Effector memory CD4-positive, alpha-beta T cell (primary cell): ENCODE measurements around the gene FGGY.

ENCODE experiments used
- DNase-seq, 3 donors: peaks; one replicate each; pipeline ENCODE4 v3.0.0-alpha.2; 2020
- H3K27ac ChIP-seq: 2 replicates; pipeline ENCODE4 v1.7.0; 2013; ENCODE audit warnings: mild to moderate bottlenecking, low read length, moderate library complexity; ENCODE audit not compliant: insufficient read depth, poor library complexity, severe bottlenecking
- H3K27me3 ChIP-seq: replicated peaks from 2 replicates; pipeline ENCODE4 v1.7.0; 2013; ENCODE audit warnings: mild to moderate bottlenecking, low read length; ENCODE audit not compliant: insufficient read depth, control insufficient read depth, poor library complexity, severe bottlenecking
- H3K36me3 ChIP-seq: 2 replicates; pipeline ENCODE4 v1.7.0; 2013; ENCODE audit warnings: mild to moderate bottlenecking, low read length, moderate library complexity; ENCODE audit not compliant: control insufficient read depth, insufficient read depth
- H3K4me1 ChIP-seq: 2 replicates; pipeline ENCODE4 v1.7.0; 2013; ENCODE audit warnings: low read length, mild to moderate bottlenecking; ENCODE audit not compliant: control insufficient read depth, insufficient read depth, poor library complexity, severe bottlenecking
- H3K4me3 ChIP-seq: 2 replicates; pipeline ENCODE4 v1.7.0; 2013; ENCODE audit warnings: low read length, low read depth, mild to moderate bottlenecking; ENCODE audit not compliant: insufficient read depth, poor library complexity, severe bottlenecking
- H3K9me3 ChIP-seq: 2 replicates; pipeline ENCODE4 v1.7.0; 2013; ENCODE audit warnings: mild to moderate bottlenecking, low read length, moderate library complexity; ENCODE audit not compliant: control insufficient read depth

Gene FGGY

DNA sequence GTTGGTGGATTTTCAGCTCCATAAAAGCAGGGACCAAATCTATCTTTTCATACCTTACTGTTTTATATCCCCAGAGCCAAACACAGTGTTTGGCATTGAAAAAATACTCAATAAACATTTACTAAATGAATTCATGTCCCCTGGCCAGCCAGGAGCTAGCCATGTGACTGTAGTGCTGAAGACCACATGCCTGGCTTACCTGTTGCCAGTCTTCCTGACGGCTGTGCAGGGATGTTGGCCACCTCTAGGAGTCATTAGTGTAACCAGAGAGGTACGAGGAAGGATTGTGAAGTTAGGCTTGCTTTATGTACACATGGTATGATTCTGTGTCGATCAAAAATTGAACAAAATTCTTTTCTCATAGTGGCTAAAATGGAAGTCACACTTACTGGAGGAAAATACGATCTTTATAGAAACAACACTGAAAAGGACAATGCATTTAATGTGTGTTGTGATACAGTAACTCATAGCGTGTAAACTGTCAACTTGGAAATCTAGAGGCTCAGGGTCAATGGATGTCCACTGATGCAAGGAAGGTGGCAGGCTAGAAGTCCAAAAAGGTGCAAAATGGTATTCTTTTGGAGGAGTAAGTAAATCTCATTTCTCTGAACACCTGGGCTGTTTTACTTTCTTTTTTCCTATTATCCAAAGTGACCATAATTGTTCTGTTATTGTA, 60.9 kb downstream of the FGGY start:
- Histone ChIP-seq H3K4me3 (no peak overlapping the region), H3K4me1 (no peaks in the 10 kb centered on the region), H3K9me3 (no peaks in the 10 kb centered on the region), H3K36me3 (no peaks in the 10 kb centered on the region), H3K27me3 (no peaks in the 10 kb centered on the region), H3K27ac (no peak overlapping the region)
- no peak for DNase-seq

GRCh38 chr1:59359325-59359724, 62.4 kb downstream of the FGGY start:
- no peak for DNase-seq
- no peaks in the 10 kb centered on the region for H3K27me3 ChIP-seq
- H3K9me3 ChIP-seq = no peaks in the 10 kb centered on the region
- H3K27ac ChIP-seq = no peak overlapping the region
- H3K4me1 ChIP-seq = no peaks in the 10 kb centered on the region
- H3K4me3 ChIP-seq = no peak overlapping the region
- no peaks in the 10 kb centered on the region for H3K36me3 ChIP-seq

GRCh38 chr1:59360170-59360569, 63.3 kb downstream of the FGGY start:
- H3K9me3 ChIP-seq = no peaks in the 10 kb centered on the region
- H3K4me1 ChIP-seq = no peaks in the 10 kb centered on the region
- no peaks in the 10 kb centered on the region for H3K27me3 ChIP-seq
- H3K27ac ChIP-seq = no peak overlapping the region
- H3K4me3 ChIP-seq = no peak overlapping the region
- no peak for DNase-seq
- H3K36me3 ChIP-seq = no peaks in the 10 kb centered on the region

GRCh38 chr1:59360729-59361128, 63.8 kb downstream of the FGGY start:
- H3K4me1 ChIP-seq = no peaks in the 10 kb centered on the region

DNA sequence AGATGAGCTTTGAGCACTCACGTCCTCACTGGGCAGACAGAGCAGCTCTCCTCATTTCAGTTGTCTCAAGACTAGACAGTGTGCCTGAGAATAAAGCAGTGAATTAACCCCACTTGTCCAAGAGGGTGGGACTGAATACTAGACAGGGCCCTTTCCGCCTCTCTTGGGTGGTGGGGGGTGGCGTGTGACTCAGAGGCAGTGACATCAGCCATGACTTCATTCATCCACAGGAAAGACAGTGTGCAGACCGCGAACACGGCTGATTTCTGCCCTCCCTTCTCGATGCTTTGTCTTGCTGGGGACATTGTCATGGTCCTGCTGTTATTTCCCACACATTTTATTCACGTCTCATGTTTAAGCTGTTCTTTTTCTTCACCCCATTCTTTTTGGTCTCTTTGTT, 64.9 kb downstream of the FGGY start:
- Histone ChIP-seq H3K9me3 (no peaks in the 10 kb centered on the region), H3K36me3 (no peaks in the 10 kb centered on the region), H3K27ac (no peak overlapping the region), H3K4me3 (no peak overlapping the region), H3K27me3 (no peaks in the 10 kb centered on the region), H3K4me1 (no peaks in the 10 kb centered on the region)
- no peak for DNase-seq

More at GRCh38 chr1:59360729-59361128, 63.8 kb downstream of the FGGY start:
- Histone ChIP-seq H3K27me3 (no peaks in the 10 kb centered on the region), H3K4me3 (no peak overlapping the region), H3K27ac (no peak overlapping the region), H3K9me3 (no peaks in the 10 kb centered on the region), H3K36me3 (no peaks in the 10 kb centered on the region)
- no peak for DNase-seq

- Histone ChIP-seq H3K27ac (no peak overlapping the region), H3K4me3 (no peak overlapping the region), H3K36me3 (no peaks in the 10 kb centered on the region), H3K4me1 (no peaks in the 10 kb centered on the region), H3K9me3 (no peaks in the 10 kb centered on the region), H3K27me3 (no peaks in the 10 kb centered on the region)
- DNase-seq = no peak
Measured at GRCh38 chr1:59364037-59364436, 67.1 kb downstream of the FGGY start.

GRCh38 chr1:59366346-59366745, 69.5 kb downstream of the FGGY start:
- no peak for DNase-seq
- H3K27me3 ChIP-seq = no peaks in the 10 kb centered on the region
- H3K4me3 ChIP-seq = no peak overlapping the region
- no peaks in the 10 kb centered on the region for H3K9me3 ChIP-seq
- no peaks in the 10 kb centered on the region for H3K36me3 ChIP-seq
- H3K4me1 ChIP-seq = no peaks in the 10 kb centered on the region
- H3K27ac ChIP-seq = no peak overlapping the region

GRCh38 chr1:59367301-59368007, 70.6 kb downstream of the FGGY start:
- Histone ChIP-seq H3K27ac (no peak overlapping the region), H3K36me3 (no peaks in the 10 kb centered on the region), H3K4me1 (no peaks in the 10 kb centered on the region), H3K27me3 (no peaks in the 10 kb centered on the region), H3K4me3 (no peak overlapping the region), H3K9me3 (no peaks in the 10 kb centered on the region)
- DNase-seq = no peak

DNA sequence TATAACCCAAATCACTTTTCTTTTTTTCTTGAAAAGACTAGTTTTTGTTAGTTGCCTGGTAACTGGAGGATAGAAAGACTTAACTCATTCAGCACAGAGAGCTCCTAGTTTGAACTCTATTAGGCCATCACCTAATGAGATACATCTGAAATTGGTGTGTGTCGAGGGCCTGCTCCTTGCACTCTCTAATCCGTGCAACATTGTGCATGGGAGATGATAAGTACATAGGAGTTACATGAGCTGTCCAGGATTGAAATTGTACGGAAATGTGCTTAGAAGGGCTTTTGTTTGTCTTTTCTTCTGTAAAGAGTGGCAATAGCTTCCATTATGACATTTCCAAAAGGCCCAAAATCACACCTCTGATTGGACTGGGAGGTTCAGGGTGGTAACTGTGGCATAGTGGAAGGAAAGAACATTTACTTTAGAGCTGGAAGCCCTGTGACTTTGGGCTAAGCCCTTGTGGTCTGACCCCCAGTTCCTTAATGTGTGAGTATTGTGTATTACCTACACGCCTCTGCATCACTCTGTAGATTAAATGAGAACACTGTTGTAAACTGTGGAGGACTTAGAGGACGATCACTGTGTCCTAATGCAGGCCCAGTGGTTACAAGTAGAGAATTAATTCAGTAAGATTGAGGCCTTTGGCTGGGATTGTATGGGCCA, 71.2 kb downstream of the FGGY start:
- H3K4me3 ChIP-seq = no peak overlapping the region
- H3K36me3 ChIP-seq = no peaks in the 10 kb centered on the region
- H3K4me1 ChIP-seq = no peaks in the 10 kb centered on the region
- no peak for DNase-seq
- no peak overlapping the region for H3K27ac ChIP-seq
- H3K27me3 ChIP-seq = no peaks in the 10 kb centered on the region
- no peaks in the 10 kb centered on the region for H3K9me3 ChIP-seq
